NCI-H1092 (cell line): Measurements from ENCODE around the gene SAMMSON.

ENCODE experiments used
- DNase-seq: peaks from one replicate; lab custom pipeline; 2025; lab: John Stamatoyannopoulos, UW

The SAMMSON gene

GRCh38 chr3:70090322-70090913 lies 90.9 kb downstream of the SAMMSON start:
- DNase-seq, result no peak

DNA sequence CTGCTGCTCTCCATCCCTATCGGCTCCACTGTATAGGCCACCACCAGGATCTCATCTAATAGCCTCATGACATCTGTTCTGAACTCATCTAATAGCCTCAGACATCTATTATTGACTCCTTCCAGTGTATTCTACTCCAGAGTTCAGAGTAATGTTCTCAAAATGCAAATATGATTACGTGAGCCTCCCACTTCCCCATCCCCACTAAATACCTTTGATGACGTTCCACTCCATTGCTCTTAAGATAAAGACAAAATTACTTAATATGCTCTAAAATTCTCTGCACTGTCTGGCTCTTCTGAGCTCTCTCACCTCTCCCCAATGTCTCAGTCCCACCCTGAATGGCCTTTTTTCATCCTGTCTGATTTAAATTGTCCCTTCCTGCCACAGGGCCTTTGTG lies 94.7 kb downstream of the SAMMSON start:
- DNase-seq, result no peak

DNA sequence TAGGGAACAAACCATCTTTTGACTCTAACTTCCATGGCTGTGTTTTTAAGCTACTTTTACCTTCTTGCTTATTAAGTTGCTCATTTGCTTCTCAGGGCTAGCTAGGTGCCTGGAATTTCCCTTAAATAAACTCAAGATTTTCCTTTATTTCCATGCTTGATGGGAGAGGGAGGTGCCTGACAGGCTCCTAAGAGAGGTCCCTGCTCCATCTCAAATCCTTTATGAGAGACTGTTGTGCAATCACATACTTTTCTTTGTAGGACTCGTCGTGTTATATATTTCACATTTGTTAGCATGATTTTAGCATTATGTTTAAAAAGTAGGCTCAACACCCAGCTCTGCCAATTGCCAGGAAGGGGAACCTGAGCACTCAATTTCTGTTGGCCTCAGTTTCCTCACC lies 95.7 kb downstream of the SAMMSON start:
- DNase-seq, result no peak

- DNase-seq, result no peak
Measured at GRCh38 chr3:70096376-70097066, 97.0 kb downstream of the SAMMSON start.

- DNase-seq, result no peak
Measured at GRCh38 chr3:70097084-70097483, 97.6 kb downstream of the SAMMSON start.

- DNase-seq, result no peak
Measured at GRCh38 chr3:70108072-70108471, 108.5 kb downstream of the SAMMSON start.

DNA sequence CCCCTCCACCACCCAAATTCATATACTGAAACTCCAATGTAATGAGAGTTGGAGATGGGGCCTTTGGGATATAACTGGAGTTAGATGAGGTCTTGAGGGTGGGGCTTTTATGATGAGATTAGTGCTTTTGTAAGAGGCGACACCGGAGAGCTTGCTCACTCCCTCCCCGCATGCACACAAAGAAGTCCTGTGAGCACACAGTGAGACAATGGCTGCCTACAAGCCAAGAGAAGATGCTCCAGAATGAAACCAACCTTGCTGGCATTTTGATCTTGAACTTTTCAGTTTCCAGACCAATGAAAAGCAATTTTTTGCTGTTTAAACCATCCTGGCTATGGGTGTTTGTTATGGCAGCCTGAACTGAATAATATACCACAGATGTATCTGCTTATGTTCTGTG lies 109.0 kb downstream of the SAMMSON start:
- DNase-seq, result no peak

DNA sequence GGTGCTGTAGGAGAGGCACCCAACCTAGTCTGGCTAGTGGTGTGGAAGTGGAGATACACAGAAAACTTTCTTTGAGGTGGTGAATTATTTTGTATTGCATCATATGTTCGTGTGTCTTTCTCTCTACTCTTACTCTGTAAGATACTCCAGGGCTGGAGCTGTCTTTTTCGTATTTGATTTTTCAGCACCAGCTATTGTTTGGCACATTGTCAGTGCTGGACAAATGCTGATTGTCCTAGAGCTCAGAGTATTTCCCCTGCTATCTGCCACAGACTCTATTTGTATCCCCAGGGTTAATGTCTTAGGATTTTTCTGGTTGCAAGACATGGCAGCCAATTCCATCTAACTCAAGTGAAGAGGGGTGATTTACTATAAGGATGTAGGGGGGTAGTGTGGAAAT lies 110.5 kb downstream of the SAMMSON start:
- DNase-seq, result no peak

DNA sequence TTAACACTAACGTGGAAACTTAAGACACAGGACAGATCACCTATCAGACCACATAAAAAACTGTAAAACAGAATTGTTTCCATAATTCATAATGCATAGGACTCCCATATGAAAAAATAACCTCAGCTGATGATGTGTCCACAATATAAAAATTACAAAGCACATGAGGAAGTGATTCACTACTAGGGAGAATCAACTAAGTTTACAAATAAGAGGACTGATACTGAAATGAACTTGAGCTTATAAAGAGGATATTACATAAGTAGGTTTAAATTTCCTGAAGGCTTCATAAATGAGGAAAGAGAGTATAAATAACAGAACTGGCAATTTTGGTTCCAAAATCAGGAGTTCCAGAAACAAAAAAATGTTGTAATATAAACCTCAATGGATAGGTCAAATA lies 111.9 kb downstream of the SAMMSON start:
- no peak for DNase-seq

- DNase-seq, result no peak
Measured at GRCh38 chr3:70112751-70113150, 113.2 kb downstream of the SAMMSON start.

- DNase-seq, result no peak
Measured at GRCh38 chr3:70114431-70114830, 114.9 kb downstream of the SAMMSON start.

GRCh38 chr3:70119879-70120278 lies 120.3 kb downstream of the SAMMSON start:
- no peak for DNase-seq
